ENCODE results near the gene NAALADL2. TPM values are rescaled to one million over a fixed set of nuclear protein-coding genes. Genes with fewer than 3 reads are reported as not detected.

The NAALADL2 gene
- polyA plus RNA-seq, 3 donors = not detected

DNA sequence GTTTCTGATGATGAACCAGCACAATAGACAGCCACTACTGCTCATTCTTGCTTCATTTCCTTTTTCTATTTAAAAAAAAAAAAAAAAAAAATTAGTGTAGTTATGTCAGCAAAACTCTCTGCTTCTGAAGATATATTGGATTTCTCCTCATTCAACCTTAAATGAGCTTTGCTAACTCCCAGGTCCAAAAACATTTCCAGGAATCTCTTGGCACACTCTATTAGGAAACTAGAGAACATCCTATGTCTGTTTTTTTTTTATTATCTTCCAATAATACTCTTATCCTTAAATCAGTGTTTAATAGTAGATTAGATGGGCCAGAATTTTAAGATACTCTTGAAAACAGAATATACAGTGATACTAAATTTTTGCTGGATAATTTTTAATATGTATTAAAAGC lies 398.0 kb downstream of the NAALADL2 start:
- Histone ChIP-seq H3K27ac (ENCODE audit: low read depth in 1 of 2, low read length in 2 of 2) (no peak overlapping the region), H3K9me3 (replicated peaks in 1 of 2; ENCODE audit: control insufficient read depth in 1 of 2, insufficient read depth in 1 of 2, low read length in 2 of 2) (no peaks in the 10 kb centered on the region), H3K27me3 (ENCODE audit: control insufficient read depth in 2 of 2, insufficient read depth in 2 of 2, low read length in 2 of 2) (no peaks in the 10 kb centered on the region), H3K4me2 (replicated peaks; ENCODE audit: extremely low read depth, low read length, poor library complexity, severe bottlenecking) (no peak overlapping the region), H3K9ac (ENCODE audit: insufficient read depth, low read length, poor library complexity, severe bottlenecking) (no peak overlapping the region), H2AFZ (ENCODE audit: insufficient read depth, low read depth, low read length, poor library complexity, severe bottlenecking) (no peak overlapping the region), H4K20me1 (ENCODE audit: insufficient read depth, low read length) (no peaks in the 10 kb centered on the region), H3K79me2 (ENCODE audit: insufficient read depth, low read length) (no peaks in the 10 kb centered on the region), H3K4me1 (ENCODE audit: control insufficient read depth in 1 of 2, insufficient read depth in 2 of 2, low read length in 2 of 2) (no peaks in the 10 kb centered on the region), H3K4me3 (replicated peaks in 1 of 3; ENCODE audit: low read depth in 2 of 3, low read length in 3 of 3) (no peak overlapping the region), H3K36me3 (replicated peaks in 1 of 2; ENCODE audit: control insufficient read depth in 1 of 2, insufficient read depth in 2 of 2, low read length in 2 of 2) (no peaks in the 10 kb centered on the region)
- H3K4me3 Mint-ChIP-seq = no peak overlapping the region
- intact Hi-C loops (cut with micrococcal nuclease) = no loop called here
- H3K9me3 Mint-ChIP-seq = peaks cover 0 to 6% (median 2%) of the 10 kb centered on the region in 7 donors
- DNase-seq = no peak
- TF ChIP-seq CTCF (IDR thresholded peaks at IDR 0.05) = no peak
- H3K4me1 Mint-ChIP-seq = no peaks in the 10 kb centered on the region
- H3K36me3 Mint-ChIP-seq = no peaks in the 10 kb centered on the region
- no peaks in the 10 kb centered on the region for H3K27me3 Mint-ChIP-seq (ENCODE audit: low read depth in 3 of 3)
- no peak overlapping the region for H3K27ac Mint-ChIP-seq

DNA sequence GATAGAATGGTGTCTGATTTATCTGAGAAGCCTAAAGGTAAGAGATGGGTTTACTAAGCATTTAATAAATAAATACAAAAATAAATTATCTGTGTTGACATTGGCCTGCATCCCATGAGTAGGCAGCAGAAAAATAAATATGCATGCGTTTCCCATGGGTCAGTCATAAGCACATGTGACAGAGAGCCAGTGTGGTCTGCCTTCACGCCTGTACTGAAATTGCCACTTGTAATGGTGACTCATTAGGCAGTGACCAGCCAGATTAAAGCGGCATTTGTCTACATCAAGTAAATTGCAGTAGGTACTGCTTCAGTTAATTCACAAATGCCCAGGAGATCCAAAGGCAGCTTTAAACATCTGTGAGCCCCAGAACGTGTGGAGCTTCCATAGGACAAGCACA lies 399.6 kb downstream of the NAALADL2 start:
- no peak for TF ChIP-seq CTCF (IDR thresholded peaks at IDR 0.05)
- no peaks in the 10 kb centered on the region for H3K4me1 Mint-ChIP-seq

More for the DNA sequence above, 399.6 kb downstream of the NAALADL2 start:
- 96% methylated on average over 3 of the region's 4 CpGs for WGBS (ENCODE audit: insufficient coverage)
- DNase-seq = no peak
- no peak overlapping the region for H3K27ac Mint-ChIP-seq
- no peak overlapping the region for H3K27ac ChIP-seq (ENCODE audit: low read depth in 1 of 2, low read length in 2 of 2)
- no peaks in the 10 kb centered on the region for H3K36me3 Mint-ChIP-seq
- H2AFZ ChIP-seq (ENCODE audit: insufficient read depth, low read depth, low read length, poor library complexity, severe bottlenecking) = no peak overlapping the region
- H3K4me3 Mint-ChIP-seq = no peak overlapping the region
- no peak overlapping the region for H3K9ac ChIP-seq (ENCODE audit: insufficient read depth, low read length, poor library complexity, severe bottlenecking)
- H3K79me2 ChIP-seq (ENCODE audit: insufficient read depth, low read length) = no peaks in the 10 kb centered on the region
- H4K20me1 ChIP-seq (ENCODE audit: insufficient read depth, low read length) = no peaks in the 10 kb centered on the region
- no peaks in the 10 kb centered on the region for H3K9me3 ChIP-seq (replicated peaks in 1 of 2; ENCODE audit: control insufficient read depth in 1 of 2, insufficient read depth in 1 of 2, low read length in 2 of 2)
- H3K4me1 ChIP-seq (ENCODE audit: control insufficient read depth in 1 of 2, insufficient read depth in 2 of 2, low read length in 2 of 2) = no peaks in the 10 kb centered on the region
- no peaks in the 10 kb centered on the region for H3K27me3 ChIP-seq (ENCODE audit: control insufficient read depth in 2 of 2, insufficient read depth in 2 of 2, low read length in 2 of 2)
- intact Hi-C loops (cut with micrococcal nuclease) = no loop called here
- H3K36me3 ChIP-seq (replicated peaks in 1 of 2; ENCODE audit: control insufficient read depth in 1 of 2, insufficient read depth in 2 of 2, low read length in 2 of 2) = no peaks in the 10 kb centered on the region
- H3K4me3 ChIP-seq (replicated peaks in 1 of 3; ENCODE audit: low read depth in 2 of 3, low read length in 3 of 3) = no peak overlapping the region
- H3K9me3 Mint-ChIP-seq = peaks cover 0 to 6% (median 2%) of the 10 kb centered on the region in 7 donors
- H3K27me3 Mint-ChIP-seq (ENCODE audit: low read depth in 3 of 3) = peaks cover 0 to 2% (median 0%) of the 10 kb centered on the region in 3 donors
- H3K4me2 ChIP-seq (replicated peaks; ENCODE audit: extremely low read depth, low read length, poor library complexity, severe bottlenecking) = no peak overlapping the region

Measured in CD14-positive monocyte (primary cell).